ENCODE results near the gene MPRIP. TPM values are rescaled to one million over a fixed set of nuclear protein-coding genes. Genes with fewer than 3 reads are reported as not detected.

Gene MPRIP
- total and polyA plus RNA-seq, 2 of the 13 experiments (the other 11 are each of a cell fraction or from before 2014, with no cell fraction given): 50.2 to 52.4 TPM

GRCh38 chr17:17102176-17102575 is 59.9 kb downstream of the MPRIP start:
- Histone ChIP-seq H3K4me2 (ENCODE audit: low read depth, low read length) (no peak overlapping the region), H3K4me1 (ENCODE audit: insufficient read depth, low read length) (peaks cover 37% of the 10 kb centered on the region), H2AFZ (ENCODE audit: low read length) (no peak overlapping the region), H3K36me3 (replicated peaks in 1 of 2; ENCODE audit: control insufficient read depth in 1 of 2, insufficient read depth in 2 of 2, low read length in 2 of 2) (peaks cover 0 to 3% of the 10 kb centered on the region in 2 experiments; a peak in 1 of 5 replicates), H3K27me3 (ENCODE audit: control insufficient read depth in 1 of 2, insufficient read depth in 2 of 2, low read length in 2 of 2) (no peaks in the 10 kb centered on the region), H3K9me3 (ENCODE audit: low read length) (no peaks in the 10 kb centered on the region), H3K79me2 (ENCODE audit: insufficient read depth, low read length) (no peaks in the 10 kb centered on the region), H3K27ac (ENCODE audit: extremely low read length, insufficient read depth, low read length) (no peak overlapping the region), H3K4me3 (replicated peaks in 1 of 3; ENCODE audit: insufficient read depth in 1 of 3, low read depth in 2 of 3, low read length in 3 of 3) (no peak overlapping the region), H3K9ac (ENCODE audit: insufficient read depth, low read depth, low read length) (no peak overlapping the region), H4K20me1 (ENCODE audit: insufficient read depth, low read length) (no peaks in the 10 kb centered on the region)
- TF ChIP-seq U2AF1 (optimal IDR thresholded peaks at IDR 0.05; ENCODE audit: low read depth, low read length) (no peak), ZNF777 (CRISPR knock-in tag; IDR thresholded peaks at IDR 0.05) (no peak), ZNF709 (CRISPR knock-in tag; IDR thresholded peaks at IDR 0.05) (no peak), CSRNP1 (CRISPR knock-in tag; IDR thresholded peaks at IDR 0.05) (no peak), ZNF564 (CRISPR knock-in tag; IDR thresholded peaks at IDR 0.05) (no peak), NR2C2 (CRISPR knock-in tag; IDR thresholded peaks at IDR 0.05; ENCODE audit: borderline replicate concordance) (no peak)
- POLR2A ChIA-PET: no interaction called here
- intact Hi-C loops (cut with micrococcal nuclease; ENCODE audit: unreplicated experiment): no loop called here
- FAIRE-seq (no peak), ATAC-seq (no peak), DNase-seq (ENCODE audit: low spot score) (no peak)
- 100% methylated on average over 3 of the region's 6 CpGs for WGBS (ENCODE audit: low lambda C conversion rate)
- no TSS peak for BruUV-seq (replicated peaks)
- CTCF ChIA-PET (ENCODE audit: low intra/inter-chr PET ratio, low total read pairs): no interaction called here
- in situ Hi-C loops (cut with HindIII; ENCODE audit: extremely low pct_ligation_motif_present, low pct_unique_long_range_greater_than_20kb): no loop called here

GRCh38 chr17:17103160-17103559 is 60.9 kb downstream of the MPRIP start:
- in situ Hi-C loops (cut with HindIII; ENCODE audit: extremely low pct_ligation_motif_present, low pct_unique_long_range_greater_than_20kb) (no loop called here), intact Hi-C loops (cut with micrococcal nuclease; ENCODE audit: unreplicated experiment) (no loop called here)
- H3K36me3 ChIP-seq (replicated peaks in 1 of 2; ENCODE audit: control insufficient read depth in 1 of 2, insufficient read depth in 2 of 2, low read length in 2 of 2): 0 out of 5 replicates have a peak, but pooled peaks cover 0 to 1% of the 10 kb centered on the region in 2 experiments
- peak overlapping the region; percentile 31 for H3K27ac ChIP-seq (ENCODE audit: extremely low read length, insufficient read depth, low read length)
- H3K79me2 ChIP-seq (ENCODE audit: insufficient read depth, low read length): no peaks in the 10 kb centered on the region
- H2AFZ ChIP-seq (ENCODE audit: low read length): no peak overlapping the region
- FAIRE-seq (no peak), DNase-seq (ENCODE audit: low spot score) (peak; percentile 18), ATAC-seq (peak; percentile 60)
- no peak overlapping the region for H3K4me3 ChIP-seq (replicated peaks in 1 of 3; ENCODE audit: insufficient read depth in 1 of 3, low read depth in 2 of 3, low read length in 3 of 3)
- ChIA-PET CTCF (ENCODE audit: low intra/inter-chr PET ratio, low total read pairs) (no interaction called here), POLR2A (no interaction called here)
- peak overlapping the region; percentile 21 for H3K4me2 ChIP-seq (ENCODE audit: low read depth, low read length)
- no peaks in the 10 kb centered on the region for H3K27me3 ChIP-seq (ENCODE audit: control insufficient read depth in 1 of 2, insufficient read depth in 2 of 2, low read length in 2 of 2)
- no peak overlapping the region for H3K9ac ChIP-seq (ENCODE audit: insufficient read depth, low read depth, low read length)
- WGBS (ENCODE audit: low lambda C conversion rate): 54% methylated on average over 6 of the region's 6 CpGs
- BruUV-seq (replicated peaks): no TSS peak
- H3K9me3 ChIP-seq (ENCODE audit: low read length): no peaks in the 10 kb centered on the region
- no peaks in the 10 kb centered on the region for H4K20me1 ChIP-seq (ENCODE audit: insufficient read depth, low read length)
- H3K4me1 ChIP-seq (ENCODE audit: insufficient read depth, low read length): peaks cover 31% of the 10 kb centered on the region
- TF ChIP-seq HNF4A (CRISPR knock-in tag; IDR thresholded peaks at IDR 0.05) (0 out of 2 replicates have a peak, but pooled peaks have one; percentile 12), AGO2 (optimal IDR thresholded peaks at IDR 0.05; ENCODE audit: low read depth, low read length) (no peak), SALL1 (CRISPR knock-in tag; IDR thresholded peaks at IDR 0.05) (0 out of 2 replicates have a peak, but pooled peaks have one; percentile 3), ZBTB38 (CRISPR knock-in tag; IDR thresholded peaks at IDR 0.05) (peak; percentile 37; the same call in 1 of the 2 replicates), ZNF687 (CRISPR knock-in tag; IDR thresholded peaks at IDR 0.05) (peak; percentile 49; the same call in 1 of the 2 replicates), AKAP8 (CRISPR knock-in tag; IDR thresholded peaks at IDR 0.05) (0 out of 2 replicates have a peak, but pooled peaks have one; percentile 32), ZNF546 (CRISPR knock-in tag; conservative IDR thresholded peaks at IDR 0.05) (no peak), ZNF274 (CRISPR knock-in tag; IDR thresholded peaks at IDR 0.05) (no peak), PITX1 (CRISPR knock-in tag; IDR thresholded peaks at IDR 0.05) (peak; percentile 53; the same call in 1 of the 2 replicates)
